GM12878 (cell line): ENCODE results near the gene RAD51B.

Source experiments
- BRCA1 ChIP-seq: IDR thresholded peaks from 2 replicates; pipeline ENCODE4 v1.6.1; 2011; ENCODE audit warnings: low read depth, low read length, improper control_type of control experiment
- CBX5 ChIP-seq: sonication (generic); IDR thresholded peaks from 2 replicates; pipeline ENCODE4 v1.6.1; 2016; ENCODE audit warnings: low read depth, moderate library complexity, mild to moderate bottlenecking, inconsistent platforms
- CHD2 ChIP-seq: IDR thresholded peaks from 2 replicates; pipeline ENCODE4 v1.6.1; 2011; ENCODE audit warnings: low read depth, low read length, improper control_type of control experiment, borderline replicate concordance
- EGR1 ChIP-seq, 2 experiments: IDR thresholded peaks; 1 replicate in 1 of 2; 2 replicates in 1 of 2; pipeline ENCODE4 v1.6.1; 2011 to 2012; ENCODE audit warnings: low read depth in 2 of 2, low read length in 2 of 2, borderline replicate concordance in 1 of 2, mild to moderate bottlenecking in 1 of 2, moderate library complexity in 1 of 2
- EP300 ChIP-seq, 2 experiments: fragments of 150-350 bp in 1 of 2; IDR thresholded peaks; 2 replicates each; pipeline ENCODE4 v1.6.1; 2011 to 2012; ENCODE audit warnings: low read depth in 2 of 2, low read length in 2 of 2, borderline replicate concordance in 1 of 2, improper control_type of control experiment in 1 of 2, inconsistent platforms in 1 of 2; ENCODE audit not compliant: control insufficient read depth in 1 of 2
- JUNB ChIP-seq: IDR thresholded peaks from 2 replicates; pipeline ENCODE4 v1.6.1; 2016; ENCODE audit warnings: antibody characterized with exemption, mild to moderate bottlenecking
- JUND ChIP-seq: IDR thresholded peaks from 2 replicates; pipeline ENCODE4 v1.6.1; 2012; ENCODE audit warnings: low read depth, mild to moderate bottlenecking, low read length, improper control_type of control experiment, moderate library complexity
- POLR2A ChIP-seq: IDR thresholded peaks from 2 replicates; pipeline ENCODE4 v1.6.1; 2011; ENCODE audit warnings: low read depth, mild to moderate bottlenecking, low read length
- SIN3A ChIP-seq: IDR thresholded peaks from 2 replicates; pipeline ENCODE4 v1.6.1; 2012; ENCODE audit warnings: low read depth, low read length, improper control_type of control experiment
- TAF1 ChIP-seq: IDR thresholded peaks from 2 replicates; pipeline ENCODE4 v1.6.1; 2011; ENCODE audit warnings: mild to moderate bottlenecking, low read depth, low read length, borderline replicate concordance
- YY1 ChIP-seq: IDR thresholded peaks from 2 replicates; pipeline ENCODE4 v1.6.1; 2011; ENCODE audit warnings: low read depth, mild to moderate bottlenecking, low read length
- TF ChIP-seq, protein P1 (sequence below), 3 experiments: IDR thresholded peaks in 2 of 3; conservative IDR thresholded peaks in 1 of 3; 2 replicates each; pipeline ENCODE4 v1.5.1; 2011; ENCODE audit warnings: low read depth in 3 of 3, low read length in 3 of 3, mild to moderate bottlenecking in 3 of 3, control low read depth in 2 of 3, moderate library complexity in 2 of 3, inconsistent platforms in 1 of 3, mixed read lengths in 1 of 3; ENCODE audit not compliant: control insufficient read depth in 2 of 3, insufficient read depth in 1 of 3; ENCODE audit errors: extremely low read depth in 1 of 3
- TF ChIP-seq, protein P2 (sequence below): fragments of 450-650 bp; conservative IDR thresholded peaks from 2 replicates; pipeline ENCODE4 v1.6.1; 2017; ENCODE audit warnings: mild to moderate bottlenecking, moderate library complexity

DNA sequence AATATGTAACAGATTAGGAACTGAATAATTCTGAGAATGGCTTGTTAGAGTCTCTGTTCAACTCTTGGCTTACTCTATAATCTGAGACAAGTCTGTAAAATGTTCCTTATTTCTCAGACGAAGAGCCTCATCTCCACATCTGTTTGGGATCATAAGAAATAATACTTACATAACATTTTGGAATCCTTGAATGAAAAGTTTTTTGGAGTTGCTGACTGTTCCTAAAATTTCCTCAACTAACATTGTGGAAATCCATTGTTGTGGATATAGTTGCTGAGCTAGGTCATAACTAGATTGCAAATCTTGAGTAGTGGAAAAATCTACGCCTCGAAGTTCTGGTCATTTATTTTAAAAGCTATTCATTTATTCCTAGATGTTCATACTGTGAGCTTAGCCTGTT, 570.4 kb downstream of the RAD51B start:
- TF ChIP-seq SIN3A (no peak), YY1 (no peak), BRCA1 (no peak), TAF1 (no peak), JUND (no peak), EGR1 (IDR thresholded peaks at IDR 0.05; ENCODE audit: borderline replicate concordance in 1 of 2, low read depth in 2 of 2, low read length in 2 of 2) (no peak), POLR2A (no peak), CHD2 (no peak), EP300 (IDR thresholded peaks at IDR 0.05; ENCODE audit: borderline replicate concordance in 1 of 2, control insufficient read depth in 1 of 2, low read depth in 2 of 2, low read length in 2 of 2) (no peak), JUNB (no peak), CBX5 (no peak)
- TF ChIP-seq, protein P1, sequence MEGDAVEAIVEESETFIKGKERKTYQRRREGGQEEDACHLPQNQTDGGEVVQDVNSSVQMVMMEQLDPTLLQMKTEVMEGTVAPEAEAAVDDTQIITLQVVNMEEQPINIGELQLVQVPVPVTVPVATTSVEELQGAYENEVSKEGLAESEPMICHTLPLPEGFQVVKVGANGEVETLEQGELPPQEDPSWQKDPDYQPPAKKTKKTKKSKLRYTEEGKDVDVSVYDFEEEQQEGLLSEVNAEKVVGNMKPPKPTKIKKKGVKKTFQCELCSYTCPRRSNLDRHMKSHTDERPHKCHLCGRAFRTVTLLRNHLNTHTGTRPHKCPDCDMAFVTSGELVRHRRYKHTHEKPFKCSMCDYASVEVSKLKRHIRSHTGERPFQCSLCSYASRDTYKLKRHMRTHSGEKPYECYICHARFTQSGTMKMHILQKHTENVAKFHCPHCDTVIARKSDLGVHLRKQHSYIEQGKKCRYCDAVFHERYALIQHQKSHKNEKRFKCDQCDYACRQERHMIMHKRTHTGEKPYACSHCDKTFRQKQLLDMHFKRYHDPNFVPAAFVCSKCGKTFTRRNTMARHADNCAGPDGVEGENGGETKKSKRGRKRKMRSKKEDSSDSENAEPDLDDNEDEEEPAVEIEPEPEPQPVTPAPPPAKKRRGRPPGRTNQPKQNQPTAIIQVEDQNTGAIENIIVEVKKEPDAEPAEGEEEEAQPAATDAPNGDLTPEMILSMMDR (IDR thresholded peaks at IDR 0.05 in 2 of 3, conservative IDR thresholded peaks at IDR 0.05 in 1 of 3; ENCODE audit: control insufficient read depth in 2 of 3, extremely low read depth in 1 of 3, insufficient read depth in 1 of 3, low read depth in 3 of 3, low read length in 3 of 3): no peak
- TF ChIP-seq, protein P2, sequence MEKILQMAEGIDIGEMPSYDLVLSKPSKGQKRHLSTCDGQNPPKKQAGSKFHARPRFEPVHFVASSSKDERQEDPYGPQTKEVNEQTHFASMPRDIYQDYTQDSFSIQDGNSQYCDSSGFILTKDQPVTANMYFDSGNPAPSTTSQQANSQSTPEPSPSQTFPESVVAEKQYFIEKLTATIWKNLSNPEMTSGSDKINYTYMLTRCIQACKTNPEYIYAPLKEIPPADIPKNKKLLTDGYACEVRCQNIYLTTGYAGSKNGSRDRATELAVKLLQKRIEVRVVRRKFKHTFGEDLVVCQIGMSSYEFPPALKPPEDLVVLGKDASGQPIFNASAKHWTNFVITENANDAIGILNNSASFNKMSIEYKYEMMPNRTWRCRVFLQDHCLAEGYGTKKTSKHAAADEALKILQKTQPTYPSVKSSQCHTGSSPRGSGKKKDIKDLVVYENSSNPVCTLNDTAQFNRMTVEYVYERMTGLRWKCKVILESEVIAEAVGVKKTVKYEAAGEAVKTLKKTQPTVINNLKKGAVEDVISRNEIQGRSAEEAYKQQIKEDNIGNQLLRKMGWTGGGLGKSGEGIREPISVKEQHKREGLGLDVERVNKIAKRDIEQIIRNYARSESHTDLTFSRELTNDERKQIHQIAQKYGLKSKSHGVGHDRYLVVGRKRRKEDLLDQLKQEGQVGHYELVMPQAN: no peak
